ENCODE results near the gene NKX6-1.

DNA sequence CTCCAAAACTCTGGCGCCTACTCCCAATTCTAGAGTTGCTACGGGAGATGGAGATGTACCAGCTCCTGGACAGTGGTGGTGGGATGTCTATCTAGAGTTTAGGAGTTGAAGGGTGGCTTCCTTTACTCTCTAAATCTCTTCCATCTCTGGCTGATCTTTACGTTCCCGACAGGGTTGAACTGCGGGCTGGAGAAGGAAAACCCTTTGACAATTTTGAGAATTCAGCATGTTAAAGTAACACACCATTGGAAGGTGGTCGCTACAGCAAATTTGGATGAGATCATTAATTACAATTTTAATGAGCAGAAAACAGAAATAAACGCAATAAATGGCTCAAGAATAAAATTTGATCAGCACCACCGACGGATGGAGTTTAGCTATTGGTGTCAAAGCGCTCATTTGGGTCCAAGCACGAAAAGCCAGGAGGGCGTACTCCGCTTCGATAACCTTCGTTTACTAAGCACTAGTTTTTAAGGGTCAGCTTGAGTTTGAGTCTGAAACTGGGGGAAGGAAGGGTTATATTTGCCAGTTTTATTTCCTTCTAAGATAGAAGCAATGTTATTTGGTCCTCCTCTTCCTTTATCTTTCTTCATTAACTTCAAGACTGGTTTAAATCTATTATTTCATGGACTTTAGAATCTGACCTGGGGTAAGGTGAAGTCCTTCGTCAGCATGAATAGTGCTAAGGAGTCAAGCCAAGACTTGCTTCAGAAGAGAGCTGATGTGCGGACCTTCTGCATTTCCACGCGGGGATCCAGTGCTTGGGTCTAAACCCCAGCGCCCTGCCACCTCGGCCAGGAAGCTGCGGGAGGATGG is 1.5 kb upstream of the NKX6-1 start:
- TF ChIP-seq POLR2A (IDR thresholded peaks at IDR 0.05; ENCODE audit: low read depth, low read length) = no peak
- no peak for TF ChIP-seq POLR2AphosphoS5 (IDR thresholded peaks at IDR 0.05; ENCODE audit: low read depth, low read length)

Measured in GM12892 (cell line).